Ishikawa (cell line): ENCODE results near the gene PSG6.

Experiments used
- RAD21 ChIP-seq: IDR thresholded peaks from 2 replicates; pipeline ENCODE4 v1.6.1; 2012; ENCODE audit warnings: low read depth

PSG6 gene

DNA sequence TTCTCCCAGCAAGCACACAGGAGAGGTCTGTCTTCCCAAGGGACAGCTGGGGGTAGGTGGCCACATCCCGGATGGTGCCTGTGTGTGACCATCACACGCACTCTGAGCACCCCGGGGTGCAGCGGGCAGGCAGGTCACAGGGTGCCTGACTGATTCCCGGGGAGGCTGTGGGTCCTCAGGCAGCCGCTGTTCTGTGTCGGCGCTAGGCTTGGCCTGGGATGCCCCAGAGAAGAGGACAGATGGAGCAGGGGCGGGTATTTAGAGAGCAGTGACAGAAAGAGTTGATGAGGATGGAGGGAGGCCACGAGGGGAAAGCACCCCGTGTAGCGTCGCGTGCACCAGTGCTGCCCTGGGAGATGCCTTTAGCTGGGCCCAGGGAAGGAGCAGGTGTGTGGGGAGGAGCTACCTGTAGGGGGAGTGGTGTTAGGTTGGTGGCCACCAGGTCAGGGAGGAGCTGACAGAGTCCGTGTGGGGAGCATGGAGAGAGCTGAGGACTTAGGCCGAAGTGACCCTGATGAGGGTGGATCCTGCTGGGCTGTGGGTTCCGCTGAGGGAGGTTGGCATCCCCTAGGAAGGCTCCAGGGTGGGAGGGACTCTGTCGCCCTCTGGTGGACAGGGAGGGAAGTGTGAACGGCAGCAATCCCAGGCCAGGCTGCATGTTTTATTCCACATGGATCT is 60.7 kb downstream of the PSG6 start:
- TF ChIP-seq RAD21: 0 out of 2 replicates have a peak, but pooled peaks have one; percentile 7
